Gastroesophageal sphincter (tissue), 4 donors: Measurements from ENCODE around the gene P2RY13. TPM values are rescaled to one million over a fixed set of nuclear protein-coding genes. Genes with fewer than 3 reads are reported as not detected.

Experiments used
- ATAC-seq: fragments of 150-250 bp; one replicate; pipeline ENCODE4 v1.9.1; 2016; ENCODE audit warnings: mild to moderate bottlenecking, moderate library complexity
- H3K27ac ChIP-seq, 4 donors: fragments of 200-600 bp; sonication (generic) in 3 of 4; 1 replicate in 3 of 4; 2 replicates in 1 of 4; pipeline ENCODE4 v1.5.1; 2016 to 2019
- H3K27me3 ChIP-seq: fragments of 200-600 bp; sonication (generic); one replicate; pipeline ENCODE4 v1.5.1; 2019
- H3K36me3 ChIP-seq, 2 donors: fragments of 200-600 bp; sonication (generic); one replicate each; pipeline ENCODE4 v1.5.1; 2019; ENCODE audit warnings: control low read depth in 1 of 2
- H3K4me1 ChIP-seq, 3 donors: fragments of 200-600 bp; sonication (generic); 1 replicate in 2 of 3; 2 replicates in 1 of 3; pipeline ENCODE4 v1.5.1; 2016 to 2019; ENCODE audit warnings: control low read depth in 2 of 3
- H3K4me3 ChIP-seq, 2 donors: fragments of 200-600 bp; sonication (generic); one replicate each; pipeline ENCODE4 v1.5.1; 2019; ENCODE audit warnings: mild to moderate bottlenecking in 1 of 2, moderate library complexity in 1 of 2
- H3K9me3 ChIP-seq, 3 donors: fragments of 200-600 bp; sonication (generic); one replicate each; pipeline ENCODE4 v1.5.1; 2017 to 2019; ENCODE audit warnings: control low read depth in 2 of 3
- EP300 ChIP-seq: sonication (generic); formaldehyde crosslinking; IDR thresholded peaks from one replicate; pipeline ENCODE4 v1.6.1; 2017; ENCODE audit warnings: antibody characterized with exemption, mild to moderate bottlenecking
- POLR2A ChIP-seq, 2 donors: fragments of 450-650 bp; IDR thresholded peaks; one replicate each; pipeline ENCODE4 v1.6.1; 2017; ENCODE audit warnings: antibody characterized with exemption in 2 of 2, mild to moderate bottlenecking in 2 of 2, moderate library complexity in 1 of 2
- POLR2AphosphoS5 ChIP-seq: sonication (generic); formaldehyde crosslinking; IDR thresholded peaks from one replicate; pipeline ENCODE4 v1.6.1; 2017; ENCODE audit warnings: antibody characterized with exemption
- WGBS, 2 donors: methylation state at CpG; one replicate each; pipeline ENCODE4 v1.1.5; 2018; ENCODE audit warnings: low coverage in 1 of 2; 5-methylcytosine and 5-hydroxymethylcytosine counted together
- total RNA-seq, 4 donors: library from RNA; depleted of rRNA; stranded (reverse); fragments of >200 nt; gene quantifications; one replicate each; pipeline ENCODE4 v1.1.0, GENCODE V29; 2016
- TF ChIP-seq, protein P1 (sequence below), 4 experiments: fragments of 200-600 bp in 2 of 4; fragments of 450-650 bp in 2 of 4; sonication (generic) in 1 of 4; IDR thresholded peaks; one replicate each; pipeline ENCODE4 v1.5.1; 2017 to 2019; ENCODE audit warnings: antibody characterized with exemption in 4 of 4, mild to moderate bottlenecking in 2 of 4, moderate library complexity in 2 of 4

P2RY13 gene
- 1 to 10 TPM in 2 of 4 donors, under 1 TPM in 1, not detected in 1; 0.58 to 2.5 (median 1.6) TPM for total RNA-seq

DNA sequence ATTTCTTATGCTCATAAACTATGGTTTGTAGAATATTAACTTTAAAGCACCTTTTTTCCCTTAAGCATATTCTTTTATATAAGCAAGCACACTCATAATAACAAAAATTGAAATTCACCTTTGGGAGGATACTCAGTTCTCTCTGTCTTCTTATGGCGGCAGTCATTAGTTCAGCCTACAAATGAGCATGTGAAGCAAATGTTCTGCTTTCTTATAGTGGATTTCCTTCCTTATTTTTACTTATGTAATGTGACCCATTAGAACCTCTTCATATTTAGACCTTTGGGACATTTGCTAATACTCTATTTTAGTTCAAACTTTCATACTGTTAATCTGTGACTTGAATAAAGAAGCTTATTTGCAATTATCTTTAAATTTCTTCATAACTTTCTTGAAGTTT, at the start of gene P2RY13:
Gene P2RY13 (minus strand): TSS at position 187 of the 400 bp plus-strand sequence. CDS start 21 bp downstream, at position 166.
- Histone ChIP-seq H3K4me1 (no peaks in the 10 kb centered on the region), H3K27ac (peak within 1 kb of the TSS in 1 of 4 donors; percentile 14), H3K9me3 (no peaks in the 10 kb centered on the region), H3K4me3 (no peak within 1 kb of the TSS), H3K36me3 (no peaks in the 10 kb centered on the region), H3K27me3 (no peaks in the 10 kb centered on the region)
- WGBS, 2 donors: 80 to 86% methylated on average over 1 of the region's 1 CpG
- no peak for ATAC-seq
- TF ChIP-seq, protein P1, sequence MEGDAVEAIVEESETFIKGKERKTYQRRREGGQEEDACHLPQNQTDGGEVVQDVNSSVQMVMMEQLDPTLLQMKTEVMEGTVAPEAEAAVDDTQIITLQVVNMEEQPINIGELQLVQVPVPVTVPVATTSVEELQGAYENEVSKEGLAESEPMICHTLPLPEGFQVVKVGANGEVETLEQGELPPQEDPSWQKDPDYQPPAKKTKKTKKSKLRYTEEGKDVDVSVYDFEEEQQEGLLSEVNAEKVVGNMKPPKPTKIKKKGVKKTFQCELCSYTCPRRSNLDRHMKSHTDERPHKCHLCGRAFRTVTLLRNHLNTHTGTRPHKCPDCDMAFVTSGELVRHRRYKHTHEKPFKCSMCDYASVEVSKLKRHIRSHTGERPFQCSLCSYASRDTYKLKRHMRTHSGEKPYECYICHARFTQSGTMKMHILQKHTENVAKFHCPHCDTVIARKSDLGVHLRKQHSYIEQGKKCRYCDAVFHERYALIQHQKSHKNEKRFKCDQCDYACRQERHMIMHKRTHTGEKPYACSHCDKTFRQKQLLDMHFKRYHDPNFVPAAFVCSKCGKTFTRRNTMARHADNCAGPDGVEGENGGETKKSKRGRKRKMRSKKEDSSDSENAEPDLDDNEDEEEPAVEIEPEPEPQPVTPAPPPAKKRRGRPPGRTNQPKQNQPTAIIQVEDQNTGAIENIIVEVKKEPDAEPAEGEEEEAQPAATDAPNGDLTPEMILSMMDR (IDR thresholded peaks at IDR 0.05): no peak
- no peak for TF ChIP-seq POLR2A (IDR thresholded peaks at IDR 0.05)
- no peak for TF ChIP-seq POLR2AphosphoS5
- no peak for TF ChIP-seq EP300

DNA sequence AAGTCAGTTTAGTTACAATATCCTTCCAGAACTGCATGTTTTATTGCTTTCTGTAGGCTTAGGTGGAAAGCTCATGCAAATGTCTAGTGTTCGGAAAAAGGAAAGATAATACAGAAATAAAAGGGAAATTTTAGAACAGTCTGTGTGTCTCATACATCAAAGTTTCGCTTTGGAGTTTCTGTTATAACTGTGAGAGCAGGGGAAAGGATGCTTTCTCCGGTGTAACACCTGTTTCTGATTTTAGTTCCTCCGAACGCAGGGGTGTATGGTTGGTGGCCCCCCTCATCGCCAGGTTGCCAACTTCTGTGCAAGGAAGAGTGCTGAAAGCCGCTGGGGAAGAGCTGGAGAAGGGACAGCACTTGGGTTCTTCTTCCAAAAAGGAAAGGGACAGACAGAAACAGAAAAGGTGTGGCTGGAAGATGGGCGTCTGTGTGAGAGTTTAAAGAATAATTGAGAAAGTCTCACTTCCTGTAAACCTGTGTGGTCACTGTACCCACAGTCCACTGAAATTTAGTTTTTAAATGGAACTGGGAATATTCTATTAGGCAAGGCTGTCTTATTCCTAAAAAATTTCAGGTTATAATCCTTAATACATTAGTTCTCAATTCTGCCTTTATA, 48.5 kb upstream of the P2RY13 start:
- H3K27ac ChIP-seq: no peak overlapping the region
- no peaks in the 10 kb centered on the region for H3K9me3 ChIP-seq
- 80 to 90% methylated on average over 1 to 8 of the region's 8 CpGs for WGBS, 2 donors
- H3K27me3 ChIP-seq: no peaks in the 10 kb centered on the region
- no peak for ATAC-seq
- no peaks in the 10 kb centered on the region for H3K4me1 ChIP-seq
- H3K4me3 ChIP-seq: no peak overlapping the region
- H3K36me3 ChIP-seq: no peaks in the 10 kb centered on the region
- TF ChIP-seq EP300: no peak
- TF ChIP-seq, protein P1 (IDR thresholded peaks at IDR 0.05): no peak
- no peak for TF ChIP-seq POLR2AphosphoS5
- TF ChIP-seq POLR2A (IDR thresholded peaks at IDR 0.05): no peak

DNA sequence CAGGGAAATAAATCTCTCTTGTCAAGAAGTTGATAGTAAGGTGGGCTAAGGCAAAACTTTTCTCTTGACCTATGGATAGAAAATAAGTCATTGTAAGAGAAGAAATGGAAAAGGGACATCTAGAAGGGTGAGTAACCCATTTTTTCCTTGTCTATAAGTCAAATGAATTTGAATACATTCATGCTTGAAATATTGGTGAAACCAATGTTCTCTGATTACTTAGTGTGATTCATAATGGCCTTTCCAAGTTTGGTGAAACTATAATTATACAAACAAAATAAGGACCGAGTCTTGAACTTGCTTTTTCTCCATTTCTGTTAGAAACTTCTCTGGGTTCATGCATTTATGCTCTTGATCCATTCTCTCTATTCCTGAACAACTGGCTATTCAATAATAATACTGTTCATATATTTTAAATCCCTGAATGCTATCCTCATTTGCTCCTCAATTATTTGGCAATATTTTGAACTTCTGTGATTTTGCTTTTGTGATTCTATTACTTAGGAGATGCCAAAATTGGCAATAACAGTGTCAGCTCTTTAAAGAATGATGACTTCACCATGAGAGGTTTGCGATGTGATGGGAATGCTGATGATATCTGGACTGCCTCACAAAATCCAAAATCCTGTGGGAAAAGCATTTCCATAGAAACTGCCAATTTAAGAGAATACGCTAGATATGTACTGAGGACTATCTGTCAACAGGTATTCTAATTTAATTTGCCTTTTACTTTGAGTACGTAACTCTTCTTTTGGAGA, 42.9 kb upstream of the P2RY13 start:
- no peak overlapping the region for H3K4me3 ChIP-seq
- 84 to 91% methylated on average over 4 of the region's 4 CpGs for WGBS, 2 donors
- ATAC-seq: no peak

DNA sequence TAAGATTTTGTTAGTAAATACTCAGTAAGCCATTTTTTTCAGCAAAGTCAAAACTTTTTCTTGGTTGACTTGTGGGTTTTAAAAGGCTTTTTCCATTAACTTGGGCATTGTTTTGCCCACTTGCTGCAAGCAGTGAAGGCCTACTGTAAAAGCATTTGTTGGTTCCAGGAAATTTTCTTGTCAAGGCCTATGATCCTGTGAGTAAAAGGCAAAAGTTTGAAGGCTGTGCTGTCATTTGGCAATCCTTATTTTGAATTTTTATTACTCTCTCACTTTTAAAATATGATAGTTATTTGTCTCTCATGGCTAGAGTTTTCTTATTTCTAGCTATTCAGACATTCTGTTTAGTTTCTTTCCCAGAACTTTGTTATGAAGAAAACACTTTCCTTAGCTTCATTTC, 42.2 kb upstream of the P2RY13 start:
- H3K9me3 ChIP-seq: no peaks in the 10 kb centered on the region
- H3K27ac ChIP-seq: no peak overlapping the region
- no peaks in the 10 kb centered on the region for H3K4me1 ChIP-seq
- no peaks in the 10 kb centered on the region for H3K36me3 ChIP-seq
- no peak overlapping the region for H3K4me3 ChIP-seq
- H3K27me3 ChIP-seq: no peaks in the 10 kb centered on the region
- ATAC-seq: no peak
- TF ChIP-seq EP300 (no peak), POLR2AphosphoS5 (no peak), POLR2A (IDR thresholded peaks at IDR 0.05) (no peak)
- TF ChIP-seq, protein P1 (IDR thresholded peaks at IDR 0.05): no peak

More for the DNA sequence above, 42.9 kb upstream of the P2RY13 start:
- no peaks in the 10 kb centered on the region for H3K9me3 ChIP-seq
- no peak overlapping the region for H3K27ac ChIP-seq
- H3K4me1 ChIP-seq: no peaks in the 10 kb centered on the region
- no peaks in the 10 kb centered on the region for H3K27me3 ChIP-seq
- no peaks in the 10 kb centered on the region for H3K36me3 ChIP-seq
- TF ChIP-seq EP300 (no peak), POLR2AphosphoS5 (no peak), POLR2A (IDR thresholded peaks at IDR 0.05) (no peak)
- TF ChIP-seq, protein P1 (IDR thresholded peaks at IDR 0.05): no peak

DNA sequence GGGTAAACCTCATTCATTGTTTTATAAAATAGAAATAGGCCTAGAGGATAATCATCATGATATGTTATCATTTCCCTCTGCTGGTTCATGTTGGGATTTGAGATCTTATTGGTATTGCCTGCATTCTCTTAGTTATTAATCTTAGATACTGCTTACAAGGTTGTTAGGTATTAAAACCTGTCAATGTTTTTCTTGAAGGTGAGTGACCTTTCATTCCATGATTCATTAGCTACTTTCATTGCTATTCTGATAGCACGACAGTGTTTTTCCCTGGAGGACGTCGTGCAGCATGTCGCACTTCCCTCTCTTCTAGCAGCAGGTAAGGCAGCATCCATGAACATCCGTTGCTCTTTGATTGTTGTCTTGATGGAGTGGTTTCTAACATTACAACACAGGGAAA, 38.1 kb upstream of the P2RY13 start:
- TF ChIP-seq, protein P1 (IDR thresholded peaks at IDR 0.05): no peak
- no peak for TF ChIP-seq POLR2AphosphoS5
- no peak for TF ChIP-seq EP300
- no peak for TF ChIP-seq POLR2A (IDR thresholded peaks at IDR 0.05)
- Histone ChIP-seq H3K9me3 (no peaks in the 10 kb centered on the region), H3K36me3 (no peaks in the 10 kb centered on the region), H3K27ac (no peak overlapping the region), H3K4me1 (no peaks in the 10 kb centered on the region), H3K27me3 (no peaks in the 10 kb centered on the region), H3K4me3 (no peak overlapping the region)
- 71 to 95% methylated on average over 4 to 5 of the region's 5 CpGs for WGBS, 2 donors
- ATAC-seq: no peak
